ENCODE results near the gene RPP38.

RPP38 gene

GRCh38 chr10:15141136-15142054 lies 44.2 kb downstream of the RPP38 start:
- TF ChIP-seq, protein P1, sequence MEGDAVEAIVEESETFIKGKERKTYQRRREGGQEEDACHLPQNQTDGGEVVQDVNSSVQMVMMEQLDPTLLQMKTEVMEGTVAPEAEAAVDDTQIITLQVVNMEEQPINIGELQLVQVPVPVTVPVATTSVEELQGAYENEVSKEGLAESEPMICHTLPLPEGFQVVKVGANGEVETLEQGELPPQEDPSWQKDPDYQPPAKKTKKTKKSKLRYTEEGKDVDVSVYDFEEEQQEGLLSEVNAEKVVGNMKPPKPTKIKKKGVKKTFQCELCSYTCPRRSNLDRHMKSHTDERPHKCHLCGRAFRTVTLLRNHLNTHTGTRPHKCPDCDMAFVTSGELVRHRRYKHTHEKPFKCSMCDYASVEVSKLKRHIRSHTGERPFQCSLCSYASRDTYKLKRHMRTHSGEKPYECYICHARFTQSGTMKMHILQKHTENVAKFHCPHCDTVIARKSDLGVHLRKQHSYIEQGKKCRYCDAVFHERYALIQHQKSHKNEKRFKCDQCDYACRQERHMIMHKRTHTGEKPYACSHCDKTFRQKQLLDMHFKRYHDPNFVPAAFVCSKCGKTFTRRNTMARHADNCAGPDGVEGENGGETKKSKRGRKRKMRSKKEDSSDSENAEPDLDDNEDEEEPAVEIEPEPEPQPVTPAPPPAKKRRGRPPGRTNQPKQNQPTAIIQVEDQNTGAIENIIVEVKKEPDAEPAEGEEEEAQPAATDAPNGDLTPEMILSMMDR (IDR thresholded peaks at IDR 0.05; ENCODE audit: control insufficient read depth, insufficient read depth, low read depth, low read length, missing control alignments) = no peak
- no peak for DNase-seq (ENCODE audit: low read depth)
- H3K4me3 ChIP-seq (ENCODE audit: control insufficient read depth, low read depth, low read length) = no peak overlapping the region

- no peak overlapping the region for H3K4me3 ChIP-seq (ENCODE audit: control insufficient read depth, low read depth, low read length)
- TF ChIP-seq, protein P1 (IDR thresholded peaks at IDR 0.05; ENCODE audit: control insufficient read depth, insufficient read depth, low read depth, low read length, missing control alignments) = no peak
- no peak for DNase-seq (ENCODE audit: low read depth)
Measured at GRCh38 chr10:15144788-15145187, 47.6 kb downstream of the RPP38 start.

GRCh38 chr10:15146366-15146765 lies 49.2 kb downstream of the RPP38 start:
- TF ChIP-seq, protein P1 (IDR thresholded peaks at IDR 0.05; ENCODE audit: control insufficient read depth, insufficient read depth, low read depth, low read length, missing control alignments) = no peak

GRCh38 chr10:15147594-15148392 lies 50.6 kb downstream of the RPP38 start:
- TF ChIP-seq, protein P1 (IDR thresholded peaks at IDR 0.05; ENCODE audit: control insufficient read depth, insufficient read depth, low read depth, low read length, missing control alignments) = no peak
- DNase-seq (ENCODE audit: low read depth) = no peak
- no peak overlapping the region for H3K4me3 ChIP-seq (ENCODE audit: control insufficient read depth, low read depth, low read length)

More at GRCh38 chr10:15146366-15146765, 49.2 kb downstream of the RPP38 start:
- DNase-seq (ENCODE audit: low read depth) = no peak
- H3K4me3 ChIP-seq (ENCODE audit: control insufficient read depth, low read depth, low read length) = no peak overlapping the region

DNA sequence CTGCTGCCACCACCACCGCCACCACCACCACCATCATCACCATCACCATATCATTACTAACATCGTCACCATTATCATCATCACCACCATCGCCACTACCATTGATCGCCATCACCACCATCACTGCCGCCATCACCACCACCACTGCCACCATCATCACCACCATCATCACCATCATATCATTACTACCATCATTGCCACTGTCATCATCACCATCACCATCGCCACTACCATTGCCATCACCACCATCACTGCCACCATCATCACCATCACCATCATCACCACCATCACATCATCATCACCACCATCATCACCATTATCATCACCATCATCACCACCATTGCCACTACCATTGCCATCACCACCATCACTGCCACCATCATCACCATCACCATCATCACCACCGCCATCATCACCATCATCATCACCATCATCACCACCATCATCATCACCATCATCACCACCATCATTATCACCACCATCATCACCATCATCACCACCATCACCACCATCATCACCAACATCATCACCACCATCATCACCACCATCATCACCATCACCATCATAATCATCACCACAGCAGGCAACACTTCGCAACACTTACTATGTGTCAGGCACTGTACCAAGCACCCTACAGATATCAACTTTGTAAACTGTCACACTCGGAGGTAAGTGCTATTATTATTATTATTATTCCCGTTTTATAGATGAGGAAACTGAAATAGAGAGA lies 52.1 kb downstream of the RPP38 start:
- H3K4me3 ChIP-seq (ENCODE audit: control insufficient read depth, low read depth, low read length) = no peak overlapping the region
- DNase-seq (ENCODE audit: low read depth) = no peak
- TF ChIP-seq, protein P1 (IDR thresholded peaks at IDR 0.05; ENCODE audit: control insufficient read depth, insufficient read depth, low read depth, low read length, missing control alignments) = no peak

DNA sequence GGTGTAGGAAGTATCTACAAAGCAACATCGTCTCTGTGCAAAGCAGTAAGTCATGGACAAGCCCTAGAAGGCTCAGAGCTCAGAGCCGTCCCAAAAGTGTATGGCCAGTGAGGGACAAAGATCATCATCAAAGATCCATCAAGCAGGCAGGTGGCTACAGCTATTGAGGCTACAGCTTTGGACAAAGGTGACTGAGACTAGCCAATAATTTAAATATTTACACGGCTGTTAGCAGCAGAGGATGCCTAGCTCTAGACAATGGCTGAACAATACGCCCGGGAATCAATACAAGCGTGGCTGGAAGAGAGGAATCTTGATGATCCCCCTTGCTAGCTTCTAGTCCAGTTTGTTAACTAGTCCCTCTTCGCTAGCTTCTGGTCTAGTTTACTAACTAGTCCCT lies 53.4 kb downstream of the RPP38 start:
- H3K4me3 ChIP-seq (ENCODE audit: control insufficient read depth, low read depth, low read length) = no peak overlapping the region
- TF ChIP-seq, protein P1 (IDR thresholded peaks at IDR 0.05; ENCODE audit: control insufficient read depth, insufficient read depth, low read depth, low read length, missing control alignments) = no peak
- no peak for DNase-seq (ENCODE audit: low read depth)
